HCT116 (cell line): Measurements from ENCODE around the gene FBN1. TPM values are rescaled to one million over a fixed set of nuclear protein-coding genes. Genes with fewer than 3 reads are reported as not detected.

Source experiments
- ATAC-seq: fragments of 200-7000 bp; cut with Tn5 transposase; 2 replicates; pipeline ENCODE4 v1.9.1; 2020; ENCODE audit warnings: mild to moderate bottlenecking, moderate library complexity
- BruUV-seq: library from RNA; stranded (reverse); fragments of 400-500 nt; replicated peaks from 2 replicates; lab custom pipeline; 2021; lab: Mats Ljungman, UMichigan
- CTCF ChIA-PET: fragments of 300-600 bp; sonication (Branson Sonifier 250); formaldehyde crosslinking; loops from one replicate; lab custom pipeline; 2021; ENCODE audit warnings: antibody characterized with exemption; lab: Charles Lee
- POLR2A ChIA-PET: fragments of 300-600, 350-600 bp; sonication (Branson Sonifier 250); formaldehyde crosslinking; loops from one replicate; lab custom pipeline; 2021; ENCODE audit warnings: antibody characterized with exemption; lab: Charles Lee
- RAD21 ChIA-PET, 2 experiments: fragments of 300-600 bp; sonication (Branson Sonifier 250); formaldehyde crosslinking; loops; one replicate each; lab custom pipeline; 2023; ENCODE audit warnings: low total read pairs in 2 of 2; ENCODE audit not compliant: uncharacterized antibody in 2 of 2, unreplicated experiment in 2 of 2, low non-redundant PET in 1 of 2; lab: Charles Lee
- DNase-seq: peaks from one replicate; pipeline ENCODE4 v3.0.0-alpha.2; 2010; ENCODE audit warnings: low read depth, low spot score
- H2AFZ ChIP-seq: fragments of 200-600 bp; shearing (Covaris generic), sonication (generic); 2 replicates; pipeline ENCODE4 v1.6.1; 2017; ENCODE audit warnings: low read depth, mixed run types, mixed read lengths, antibody characterized with exemption, low read length; ENCODE audit not compliant: poor library complexity, severe bottlenecking
- H3K27ac ChIP-seq: 2 replicates; pipeline ENCODE4 v1.5.1; 2012; ENCODE audit warnings: low read depth, low read length
- H3K27me3 ChIP-seq: fragments of 200-600 bp; sonication (generic); 2 replicates; pipeline ENCODE4 v1.6.1; 2016; ENCODE audit warnings: mixed run types, low read length, mixed read lengths; ENCODE audit not compliant: insufficient read depth
- H3K36me3 ChIP-seq, 2 experiments: fragments of 200-500 bp in 1 of 2; fragments of 200-600 bp in 1 of 2; sonication (Bioruptor generic) in 1 of 2; sonication (generic) in 1 of 2; 2 replicates each; pipeline versions ENCODE4 v1.5.1 to v1.6.1; 2014 to 2016; ENCODE audit warnings: low read length in 2 of 2, inconsistent platforms in 1 of 2, mixed read lengths in 1 of 2, mixed run types in 1 of 2; ENCODE audit not compliant: insufficient read depth in 2 of 2, control insufficient read depth in 1 of 2
- H3K4me1 ChIP-seq, 2 experiments: fragments of 200-600 bp in 1 of 2; sonication (generic) in 1 of 2; 2 replicates each; pipeline versions ENCODE4 v1.5.1 to v1.6.1; 2012 to 2017; ENCODE audit warnings: low read length in 2 of 2, inconsistent platforms in 1 of 2, mild to moderate bottlenecking in 1 of 2, mixed read lengths in 1 of 2, mixed run types in 1 of 2, moderate library complexity in 1 of 2; ENCODE audit not compliant: insufficient read depth in 2 of 2, control insufficient read depth in 1 of 2
- H3K4me2 ChIP-seq: fragments of 200-600 bp; sonication (generic); 2 replicates; pipeline ENCODE4 v1.6.1; 2017; ENCODE audit warnings: mixed run types, low read length, mixed read lengths
- H3K4me3 ChIP-seq, 2 experiments: fragments of 200-600 bp in 1 of 2; sonication (generic) in 1 of 2; replicated peaks in 1 of 2; 2 replicates each; pipeline ENCODE4 v1.5.1; 2011 to 2016; ENCODE audit warnings: low read length in 2 of 2, control low read depth in 1 of 2, low read depth in 1 of 2, mild to moderate bottlenecking in 1 of 2, mixed read lengths in 1 of 2, mixed run types in 1 of 2
- H3K79me2 ChIP-seq: fragments of 200-600 bp; sonication (generic); 2 replicates; pipeline ENCODE4 v1.6.1; 2017; ENCODE audit warnings: mild to moderate bottlenecking, mixed run types, low read length, moderate library complexity, mixed read lengths; ENCODE audit not compliant: insufficient read depth
- H3K9ac ChIP-seq: fragments of 200-600 bp; sonication (generic); 2 replicates; pipeline ENCODE4 v1.6.1; 2016; ENCODE audit warnings: low read length, mixed read lengths
- H3K9me2 ChIP-seq: fragments of 200-600 bp; sonication (generic), shearing (Covaris generic); 2 replicates; pipeline ENCODE4 v1.6.1; 2017; ENCODE audit warnings: mixed run types, mild to moderate bottlenecking, moderate library complexity; ENCODE audit not compliant: insufficient read depth
- H3K9me3 ChIP-seq, 2 experiments: fragments of 200-500 bp in 1 of 2; fragments of 200-600 bp in 1 of 2; sonication (Bioruptor generic) in 1 of 2; sonication (generic) in 1 of 2; 2 replicates each; pipeline ENCODE4 v1.6.1; 2014 to 2017; ENCODE audit warnings: low read length in 2 of 2, mixed read lengths in 2 of 2, inconsistent platforms in 1 of 2, low read depth in 1 of 2, mild to moderate bottlenecking in 1 of 2, mixed run types in 1 of 2, moderate library complexity in 1 of 2; ENCODE audit not compliant: control insufficient read depth in 1 of 2, insufficient read depth in 1 of 2
- H4K20me1 ChIP-seq: fragments of 200-600 bp; sonication (generic), shearing (Covaris generic); 2 replicates; pipeline ENCODE4 v1.6.1; 2017; ENCODE audit warnings: mixed run types, mild to moderate bottlenecking, moderate library complexity; ENCODE audit not compliant: insufficient read depth
- ELF1 ChIP-seq: IDR thresholded peaks from 2 replicates; pipeline ENCODE4 v1.6.1; 2012; ENCODE audit warnings: low read depth, borderline replicate concordance
- EZH2 ChIP-seq: fragments of 200-600 bp; sonication (generic); IDR thresholded peaks from 2 replicates; pipeline ENCODE4 v1.6.1; 2017; ENCODE audit warnings: antibody characterized with exemption, mixed run types
- EZH2phosphoT487 ChIP-seq: fragments of 200-600 bp; IDR thresholded peaks from 2 replicates; pipeline ENCODE4 v1.6.1; 2018; ENCODE audit warnings: antibody characterized with exemption, borderline replicate concordance
- REST ChIP-seq: IDR thresholded peaks from 2 replicates; pipeline ENCODE4 v1.6.1; 2012; ENCODE audit warnings: low read depth
- SIN3A ChIP-seq: IDR thresholded peaks from 2 replicates; pipeline ENCODE4 v1.6.1; 2012; ENCODE audit warnings: low read depth
- SRF ChIP-seq: IDR thresholded peaks from 2 replicates; pipeline ENCODE4 v1.6.1; 2012; ENCODE audit warnings: low read depth
- TCF7L2 ChIP-seq: IDR thresholded peaks from 2 replicates; pipeline ENCODE4 v1.7.0; 2011; ENCODE audit warnings: borderline replicate concordance, inconsistent platforms; ENCODE audit not compliant: insufficient read depth, insufficient read length; ENCODE audit errors: extremely low read depth
- ZNF274 ChIP-seq: fragments of 200-500 bp; sonication (Bioruptor generic); IDR thresholded peaks from 2 replicates; pipeline ENCODE4 v1.6.1; 2014; ENCODE audit warnings: mild to moderate bottlenecking, low read depth, low read length, inconsistent platforms
- intact Hi-C: fragments of 100-400 bp; cut with micrococcal nuclease; formaldehyde crosslinking; loops from 2 replicates; pipeline ENCODE4 v1.10.0; 2022
- total RNA-seq: library from RNA; stranded (reverse); gene quantifications from one replicate; pipeline ENCODE4 v1.2.1, GENCODE V29; 2021; ENCODE audit not compliant: unreplicated experiment

Gene FBN1
- total RNA-seq, 1 experiment from 2014 or later: 1.7 TPM

GRCh38 chr15:48433226-48433886 is 212.2 kb downstream of the FBN1 start:
- no peaks in the 10 kb centered on the region for H3K9me2 ChIP-seq
- ChIA-PET POLR2A (no interaction called here), RAD21 (no interaction called here), CTCF (no interaction called here)
- BruUV-seq: no TSS peak
- no peaks in the 10 kb centered on the region for H3K9me3 ChIP-seq
- H3K36me3 ChIP-seq: no peaks in the 10 kb centered on the region
- DNase-seq: no peak
- no peak overlapping the region for H3K27ac ChIP-seq
- TF ChIP-seq ELF1 (no peak), SRF (no peak), EZH2 (no peak), REST (no peak), SIN3A (no peak), TCF7L2 (no peak), ZNF274 (no peak), EZH2phosphoT487 (no peak)
- no peak overlapping the region for H2AFZ ChIP-seq
- no peak overlapping the region for H3K9ac ChIP-seq
- no peak overlapping the region for H3K4me3 ChIP-seq
- H3K27me3 ChIP-seq: no peaks in the 10 kb centered on the region
- ATAC-seq: no peak
- H4K20me1 ChIP-seq: no peaks in the 10 kb centered on the region
- intact Hi-C loops: no loop called here
- no peak overlapping the region for H3K4me2 ChIP-seq
- H3K79me2 ChIP-seq: no peaks in the 10 kb centered on the region
- peaks cover 0 to 9% of the 10 kb centered on the region in 2 experiments; a peak in 2 of 4 replicates for H3K4me1 ChIP-seq
